H1 (cell line): ENCODE data around the gene HTN3. TPM values are rescaled to one million over a fixed set of nuclear protein-coding genes. Genes with fewer than 3 reads are reported as not detected.
"Not testable (repeated sequence)": the region's sequence is repeated elsewhere in the genome, so short reads cannot be mapped to it uniquely, and the experiment has no call there.

ENCODE experiments used
- CTCF ChIA-PET: fragments of 300-600 bp; sonication (Branson Sonifier 250); formaldehyde crosslinking; loops from one replicate; lab custom pipeline; 2021; ENCODE audit not compliant: partially characterized antibody; lab: Charles Lee
- POLR2A ChIA-PET: fragments of 300-600 bp; sonication (Branson Sonifier 250); formaldehyde crosslinking; loops from one replicate; lab custom pipeline; 2021; ENCODE audit warnings: inconsistent platforms; ENCODE audit not compliant: partially characterized antibody; lab: Charles Lee
- DNase-seq, 2 experiments: peaks; one replicate each; pipeline versions ENCODE4 v3.0.0 to v3.0.0-alpha.2; 2010 to 2022; ENCODE audit warnings: low spot score in 2 of 2, low read depth in 1 of 2, mixed read lengths in 1 of 2
- FAIRE-seq: peaks from 2 replicates; lab custom pipeline; 2011; peaks lifted over from hg19 to GRCh38; lab: Jason Lieb, UNC
- H2AFZ ChIP-seq: 2 replicates; pipeline ENCODE4 v1.8.1; 2012; ENCODE audit warnings: low read length, inconsistent platforms
- H2AK5ac ChIP-seq: 2 replicates; pipeline ENCODE4 v1.6.1; 2013; ENCODE audit warnings: low read depth, low read length
- H2BK120ac ChIP-seq: replicated peaks from 2 replicates; pipeline ENCODE3; 2013; ENCODE audit warnings: low read depth, low read length, inconsistent platforms
- H2BK12ac ChIP-seq: 2 replicates; pipeline ENCODE4 v1.6.1; 2013; ENCODE audit warnings: low read depth, low read length
- H2BK15ac ChIP-seq: 2 replicates; pipeline ENCODE4 v1.6.1; 2013; ENCODE audit warnings: low read length
- H2BK20ac ChIP-seq: 2 replicates; pipeline ENCODE4 v1.6.1; 2013; ENCODE audit warnings: low read length
- H2BK5ac ChIP-seq: 2 replicates; pipeline ENCODE4 v1.6.1; 2013; ENCODE audit warnings: low read depth, low read length
- H3K14ac ChIP-seq: 2 replicates; pipeline ENCODE4 v1.6.1; 2013; ENCODE audit warnings: inconsistent platforms; ENCODE audit not compliant: insufficient read length
- H3K18ac ChIP-seq: 2 replicates; pipeline ENCODE4 v1.6.1; 2013; ENCODE audit warnings: low read length; ENCODE audit errors: extremely low read depth
- H3K23ac ChIP-seq: 2 replicates; pipeline ENCODE4 v1.6.1; 2013; ENCODE audit warnings: inconsistent platforms; ENCODE audit not compliant: insufficient read length
- H3K23me2 ChIP-seq: 2 replicates; pipeline ENCODE4 v1.6.1; 2013; ENCODE audit warnings: low read depth, low read length
- H3K27ac ChIP-seq: 2 replicates; pipeline ENCODE4 v1.6.1; 2011; ENCODE audit warnings: low read depth, low read length, inconsistent platforms
- H3K27me3 ChIP-seq, 4 experiments: replicated peaks in 1 of 4; 1 replicate in 1 of 4; 2 replicates in 3 of 4; pipeline versions ENCODE4 v1.6.1 to v1.8.1; 2011 to 2013; ENCODE audit warnings: low read length in 3 of 4, mild to moderate bottlenecking in 3 of 4, inconsistent platforms in 2 of 4, mixed read lengths in 2 of 4, moderate library complexity in 1 of 4; ENCODE audit not compliant: control insufficient read depth in 3 of 4, insufficient read depth in 3 of 4; ENCODE audit errors: extremely low read depth in 1 of 4
- H3K36me3 ChIP-seq, 4 experiments: 2 replicates each; pipeline versions ENCODE4 v1.6.1 to v1.8.1; 2011 to 2013; ENCODE audit warnings: mild to moderate bottlenecking in 4 of 4, low read length in 3 of 4, moderate library complexity in 2 of 4, control low read depth in 1 of 4, inconsistent platforms in 1 of 4; ENCODE audit not compliant: insufficient read depth in 4 of 4, control insufficient read depth in 2 of 4
- H3K4ac ChIP-seq: replicated peaks from 2 replicates; pipeline ENCODE3; 2013; ENCODE audit warnings: low read length, low read depth, mixed read lengths, inconsistent platforms; ENCODE audit not compliant: insufficient read length
- H3K4me1 ChIP-seq, 4 experiments: replicated peaks in 1 of 4; 1 replicate in 1 of 4; 2 replicates in 3 of 4; pipeline versions ENCODE4 v1.6.1 to v1.8.1; 2011 to 2013; ENCODE audit warnings: low read length in 3 of 4, inconsistent platforms in 2 of 4, mixed read lengths in 1 of 4; ENCODE audit not compliant: insufficient read depth in 4 of 4, control insufficient read depth in 3 of 4
- H3K4me2 ChIP-seq, 2 experiments: 2 replicates each; pipeline versions ENCODE4 v1.6.1 to v1.8.1; 2011 to 2013; ENCODE audit warnings: low read depth in 2 of 2, low read length in 2 of 2, control low read depth in 1 of 2, inconsistent platforms in 1 of 2, mild to moderate bottlenecking in 1 of 2; ENCODE audit not compliant: insufficient read depth in 1 of 2
- H3K4me3 ChIP-seq, 4 experiments: fragments of 200-600, 300-600 bp in 1 of 4; sonication (generic), shearing (Covaris generic), sonication (Bioruptor Twin) in 1 of 4; 2 replicates each; pipeline versions ENCODE4 v1.5.1 to v1.8.1; 2011 to 2016; ENCODE audit warnings: low read length in 4 of 4, low read depth in 3 of 4, control low read depth in 2 of 4, inconsistent platforms in 2 of 4, mild to moderate bottlenecking in 2 of 4, mixed read lengths in 1 of 4, moderate library complexity in 1 of 4; ENCODE audit not compliant: insufficient read depth in 2 of 4; ENCODE audit errors: extremely low read depth in 1 of 4
- H3K56ac ChIP-seq: replicated peaks from 2 replicates; pipeline ENCODE3; 2013; ENCODE audit warnings: low read depth, mild to moderate bottlenecking, mixed read lengths, low read length, inconsistent platforms; ENCODE audit not compliant: insufficient read length
- H3K79me1 ChIP-seq: 2 replicates; pipeline ENCODE4 v1.6.1; 2013; ENCODE audit warnings: low read depth, low read length, control low read depth
- H3K79me2 ChIP-seq, 2 experiments: 2 replicates each; pipeline versions ENCODE4 v1.6.1 to v1.8.1; 2012 to 2013; ENCODE audit warnings: low read length in 2 of 2, mild to moderate bottlenecking in 2 of 2, inconsistent platforms in 1 of 2; ENCODE audit not compliant: insufficient read depth in 2 of 2, control insufficient read depth in 1 of 2
- H3K9ac ChIP-seq, 4 experiments: replicated peaks in 1 of 4; 1 replicate in 1 of 4; 2 replicates in 3 of 4; pipeline versions ENCODE4 v1.6.1 to v1.8.1; 2011 to 2013; ENCODE audit warnings: low read depth in 3 of 4, low read length in 3 of 4, control low read depth in 2 of 4, mild to moderate bottlenecking in 2 of 4, moderate library complexity in 2 of 4, inconsistent platforms in 1 of 4; ENCODE audit errors: extremely low read depth in 1 of 4
- H3K9me3 ChIP-seq, 2 experiments: 2 replicates each; pipeline versions ENCODE4 v1.6.1 to v1.8.1; 2012 to 2013; ENCODE audit warnings: mild to moderate bottlenecking in 2 of 2, moderate library complexity in 2 of 2, control low read depth in 1 of 2, inconsistent platforms in 1 of 2, low read depth in 1 of 2, low read length in 1 of 2, mixed read lengths in 1 of 2; ENCODE audit not compliant: insufficient read depth in 2 of 2
- H4K20me1 ChIP-seq, 2 experiments: replicated peaks in 1 of 2; 2 replicates each; pipeline versions ENCODE3 to v1.8.1; 2011 to 2013; ENCODE audit warnings: inconsistent platforms in 2 of 2, low read length in 2 of 2, mild to moderate bottlenecking in 1 of 2; ENCODE audit not compliant: insufficient read depth in 2 of 2, control insufficient read depth in 1 of 2
- H4K5ac ChIP-seq: 2 replicates; pipeline ENCODE4 v1.6.1; 2013; ENCODE audit warnings: low read length, low read depth, mixed read lengths, inconsistent platforms; ENCODE audit not compliant: insufficient read length
- H4K8ac ChIP-seq: 2 replicates; pipeline ENCODE4 v1.8.0; 2013; ENCODE audit warnings: mild to moderate bottlenecking, moderate library complexity, low read length, inconsistent platforms; ENCODE audit not compliant: insufficient read depth; ENCODE audit errors: extremely low read depth
- H4K91ac ChIP-seq: replicated peaks from 2 replicates; pipeline ENCODE3; 2013; ENCODE audit warnings: low read length, mixed read lengths, inconsistent platforms; ENCODE audit not compliant: insufficient read length
- CREB1 ChIP-seq: IDR thresholded peaks from 2 replicates; pipeline ENCODE4 v1.6.1; 2012; ENCODE audit warnings: inconsistent platforms
- KDM4A ChIP-seq: IDR thresholded peaks from one replicate; pipeline ENCODE4 v1.7.1; 2012; ENCODE audit warnings: low read depth, mild to moderate bottlenecking, moderate library complexity, low read length, inconsistent platforms; ENCODE audit not compliant: severe bottlenecking
- SAP30 ChIP-seq: fragments of 300-600 bp; sonication (generic); IDR thresholded peaks from 2 replicates; pipeline ENCODE4 v1.7.1; 2012; ENCODE audit warnings: low read length, moderate library complexity, mild to moderate bottlenecking, inconsistent platforms; ENCODE audit not compliant: insufficient read depth, insufficient replicate concordance
- TEAD4 ChIP-seq: IDR thresholded peaks from 2 replicates; pipeline ENCODE4 v1.6.1; 2012; ENCODE audit warnings: low read depth, low read length, inconsistent platforms, mixed read lengths
- ZNF274 ChIP-seq: IDR thresholded peaks from 2 replicates; pipeline ENCODE4 v1.7.0; 2012; ENCODE audit warnings: low read length, borderline replicate concordance; ENCODE audit errors: extremely low read depth
- WGBS, 2 experiments: shearing (Covaris generic) in 1 of 2; methylation state at CpG; one replicate each; pipeline versions ENCODE4 v1.1.6 to v1.1.7; 2013 to 2015; ENCODE audit warnings: low lambda C conversion rate in 2 of 2, mixed read lengths in 2 of 2, inconsistent platforms in 1 of 2, low coverage in 1 of 2, missing lambda C conversion rate in 1 of 2; ENCODE audit not compliant: insufficient replicate concordance in 2 of 2, insufficient coverage in 1 of 2, insufficient read length in 1 of 2; ENCODE audit errors: extremely low coverage in 1 of 2, missing lambda C conversion rate in 1 of 2; 5-methylcytosine and 5-hydroxymethylcytosine counted together
- polyA plus RNA-seq, 7 experiments: library from polyadenylated mRNA; depleted of rRNA in 3 of 7; stranded (reverse) in 5 of 7; unstranded in 2 of 7; fragments of >200 nt in 5 of 7; fragments of 200-250 nt in 2 of 7; gene quantifications; 1 replicate in 5 of 7; 2 replicates in 1 of 7; 4 replicates in 1 of 7; pipeline versions ENCODE4 v1.2.1 to v1.2.3, GENCODE V29; 2011 to 2013; ENCODE audit warnings: missing spikeins in 2 of 7, mixed read lengths in 2 of 7
- total RNA-seq: library from RNA; stranded (reverse); fragmentation: NEBNext Ultra II Directional; extraction: Animal tissue kit (Norgen Biotek cat#: 25700); gene quantifications from 2 replicates; pipeline ENCODE4 v1.2.1, GENCODE V29; 2021

The HTN3 gene
- total and polyA plus RNA-seq, 2 of the 8 experiments (the other 6 are each of a cell fraction or from before 2014, with no cell fraction given): not detected

GRCh38 chr4:70008771-70009170, 19.5 kb upstream of the HTN3 start (continued):
- TF ChIP-seq KDM4A: no peak
- no peak for TF ChIP-seq CREB1
- TF ChIP-seq SAP30: no peak
- no peak for TF ChIP-seq TEAD4
- TF ChIP-seq ZNF274: no peak

- H2BK20ac ChIP-seq, H3K27ac ChIP-seq, H3K56ac ChIP-seq, H2BK15ac ChIP-seq, H3K14ac ChIP-seq, H3K9ac ChIP-seq, H2AFZ ChIP-seq, H2BK120ac ChIP-seq, H2BK5ac ChIP-seq, H3K79me1 ChIP-seq, H3K4ac ChIP-seq, H2AK5ac ChIP-seq, H3K18ac ChIP-seq, H3K23me2 ChIP-seq, H3K27me3 ChIP-seq, H4K20me1 ChIP-seq, H4K8ac ChIP-seq, H4K91ac ChIP-seq, H3K4me1 ChIP-seq, H4K5ac ChIP-seq, H3K36me3 ChIP-seq, H3K79me2 ChIP-seq, H2BK12ac ChIP-seq, H3K4me3 ChIP-seq, H3K9me3 ChIP-seq, FAIRE-seq, POLR2A ChIA-PET, H3K23ac ChIP-seq, H3K4me2 ChIP-seq: not testable (repeated sequence)
- CTCF ChIA-PET: interaction anchor here (1.3 kb wide), 1 partner anchor 165 kb away, joined by 4 read pairs; no protein-coding TSS in a partner anchor
- WGBS, 2 experiments: 83% methylated on average over 6 of the region's 10 CpGs; no CpG with 5 or more reads in 1 of the 2 experiments
- DNase-seq: peak in 1 of 2 experiments; percentile 49
Measured at GRCh38 chr4:70019006-70019405, 9.3 kb upstream of the HTN3 start.
